ENCODE measurements around the gene SDC1.
"Not testable (repeated sequence)": the region's sequence is repeated elsewhere in the genome, so short reads cannot be mapped to it uniquely, and the experiment has no call there.

The SDC1 gene

GRCh38 chr2:20224716-20225293, at the start of gene SDC1:
Gene SDC1 (minus strand): TSS chr2:20225130. CDS start chr2:20224867, 263 bp downstream.
- peak; percentile 24 for DNase-seq (ENCODE audit: low read depth)

- no peak for DNase-seq (ENCODE audit: low read depth)
Measured at GRCh38 chr2:20273042-20273441, 48.1 kb upstream of the SDC1 start.

GRCh38 chr2:20268317-20268716, 43.4 kb upstream of the SDC1 start:
- not testable (repeated sequence) for DNase-seq (ENCODE audit: low read depth)

- DNase-seq (ENCODE audit: low read depth), result no peak
Measured at GRCh38 chr2:20267529-20267928, 42.6 kb upstream of the SDC1 start.

GRCh38 chr2:20264629-20265028, 39.7 kb upstream of the SDC1 start:
- no peak for DNase-seq (ENCODE audit: low read depth)

- no peak for DNase-seq (ENCODE audit: low read depth)
Measured at GRCh38 chr2:20257411-20257810, 32.5 kb upstream of the SDC1 start.

GRCh38 chr2:20254731-20255130, 29.8 kb upstream of the SDC1 start:
- DNase-seq (ENCODE audit: low read depth), result no peak

GRCh38 chr2:20250436-20250835, 25.5 kb upstream of the SDC1 start:
- no peak for DNase-seq (ENCODE audit: low read depth)

GRCh38 chr2:20249170-20249569, 24.2 kb upstream of the SDC1 start:
- DNase-seq (ENCODE audit: low read depth), result no peak

- no peak for DNase-seq (ENCODE audit: low read depth)
Measured at GRCh38 chr2:20247084-20247483, 22.2 kb upstream of the SDC1 start.

GRCh38 chr2:20243637-20244036, 18.7 kb upstream of the SDC1 start:
- DNase-seq (ENCODE audit: low read depth), result not testable (repeated sequence)

GRCh38 chr2:20242727-20243377, 17.9 kb upstream of the SDC1 start:
- no peak for DNase-seq (ENCODE audit: low read depth)

GRCh38 chr2:20241973-20242726, 17.2 kb upstream of the SDC1 start:
- DNase-seq (ENCODE audit: low read depth), result no peak

GRCh38 chr2:20240291-20240690, 15.4 kb upstream of the SDC1 start:
- DNase-seq (ENCODE audit: low read depth), result not testable (repeated sequence)

GRCh38 chr2:20236496-20236895, 11.6 kb upstream of the SDC1 start:
- DNase-seq (ENCODE audit: low read depth), result no peak

- no peak for DNase-seq (ENCODE audit: low read depth)
Measured at GRCh38 chr2:20235655-20236305, 10.8 kb upstream of the SDC1 start.

GRCh38 chr2:20234597-20234996, 9.7 kb upstream of the SDC1 start:
- not testable (repeated sequence) for DNase-seq (ENCODE audit: low read depth)

- no peak for DNase-seq (ENCODE audit: low read depth)
Measured at GRCh38 chr2:20232837-20233207, 7.9 kb upstream of the SDC1 start.

GRCh38 chr2:20231598-20232026, 6.7 kb upstream of the SDC1 start:
- no peak for DNase-seq (ENCODE audit: low read depth)

GRCh38 chr2:20231159-20231558, 6.2 kb upstream of the SDC1 start:
- no peak for DNase-seq (ENCODE audit: low read depth)

GRCh38 chr2:20230114-20230425, 5.1 kb upstream of the SDC1 start:
- no peak for DNase-seq (ENCODE audit: low read depth)

- DNase-seq (ENCODE audit: low read depth), result no peak
Measured at GRCh38 chr2:20229322-20230113, 4.6 kb upstream of the SDC1 start.

All from HS-27A (cell line).